B cell (primary cell): ENCODE measurements around the gene RIPK1. TPM values are rescaled to one million over a fixed set of nuclear protein-coding genes. Genes with fewer than 3 reads are reported as not detected.
"Not testable (repeated sequence)": the region's sequence is repeated elsewhere in the genome, so short reads cannot be mapped to it uniquely, and the experiment has no call there.

ENCODE experiments used
- ATAC-seq: fragments of 200-7000 bp; cut with Tn5 transposase; one replicate; pipeline ENCODE4 v1.10.0; 2021; ENCODE audit warnings: low read depth, mild to moderate bottlenecking, moderate number of reproducible peaks, moderate library complexity
- CTCF ChIA-PET: fragments of 350-600 bp; sonication (Branson Sonifier 250); formaldehyde crosslinking; loops from one replicate; lab custom pipeline; 2021; ENCODE audit warnings: antibody characterized with exemption, inconsistent platforms; lab: Charles Lee
- POLR2A ChIA-PET: fragments of 350-600 bp; sonication (Branson Sonifier 250); formaldehyde crosslinking; loops from one replicate; lab custom pipeline; 2021; ENCODE audit warnings: antibody characterized with exemption; lab: Charles Lee
- DNase-seq: peaks from one replicate; pipeline ENCODE4 v3.0.0; 2013
- H2AFZ ChIP-seq: 2 replicates; pipeline ENCODE4 v1.6.1; 2012; ENCODE audit warnings: mild to moderate bottlenecking, low read depth, low read length; ENCODE audit not compliant: insufficient read depth, poor library complexity, severe bottlenecking
- H3K27ac ChIP-seq, 2 donors: 1 replicate in 1 of 2; 2 replicates in 1 of 2; pipeline ENCODE4 v1.5.1; 2012 to 2013; ENCODE audit warnings: low read length in 2 of 2, mild to moderate bottlenecking in 2 of 2, moderate library complexity in 1 of 2
- H3K27me3 ChIP-seq, 4 experiments: fragments of 200-600 bp in 1 of 4; sonication (generic) in 1 of 4; replicated peaks in 1 of 4; 1 replicate in 2 of 4; 2 replicates in 2 of 4; pipeline versions ENCODE4 v1.6.1 to v1.7.0; 2013 to 2016; ENCODE audit warnings: low read length in 3 of 4, mild to moderate bottlenecking in 2 of 4, mixed read lengths in 1 of 4, moderate library complexity in 1 of 4; ENCODE audit not compliant: insufficient read depth in 4 of 4, control insufficient read depth in 3 of 4; ENCODE audit errors: control extremely low read depth in 1 of 4
- H3K36me3 ChIP-seq, 2 experiments: replicated peaks in 1 of 2; 1 replicate in 1 of 2; 2 replicates in 1 of 2; pipeline versions ENCODE4 v1.6.1 to v1.7.1; 2013; ENCODE audit warnings: low read length in 1 of 2; ENCODE audit not compliant: insufficient read depth in 2 of 2, control insufficient read depth in 1 of 2; ENCODE audit errors: control extremely low read depth in 1 of 2, extremely low read depth in 1 of 2
- H3K4me1 ChIP-seq, 2 donors: fragments of 200-600 bp in 1 of 2; sonication (generic) in 1 of 2; 1 replicate in 1 of 2; 2 replicates in 1 of 2; pipeline versions ENCODE4 v1.5.1 to v1.6.1; 2013 to 2017; ENCODE audit warnings: low read length in 2 of 2; ENCODE audit not compliant: control insufficient read depth in 2 of 2, insufficient read depth in 2 of 2
- H3K4me2 ChIP-seq: replicated peaks from 2 replicates; pipeline ENCODE3; 2012; ENCODE audit warnings: mild to moderate bottlenecking, low read depth, low read length; ENCODE audit not compliant: poor library complexity, severe bottlenecking
- H3K4me3 ChIP-seq, 5 experiments: fragments of 200-600 bp in 1 of 5; sonication (generic) in 1 of 5; 1 replicate in 3 of 5; 2 replicates in 2 of 5; pipeline versions ENCODE4 v1.5.1 to v1.7.0; 2011 to 2016; ENCODE audit warnings: low read length in 4 of 5, mild to moderate bottlenecking in 4 of 5, low read depth in 2 of 5, control low read depth in 1 of 5, moderate library complexity in 1 of 5; ENCODE audit not compliant: insufficient read depth in 1 of 5; ENCODE audit errors: control extremely low read depth in 1 of 5, extremely low read depth in 1 of 5
- H3K79me2 ChIP-seq: fragments of 200-600 bp; sonication (generic); one replicate; pipeline ENCODE4 v1.6.0; 2016; ENCODE audit warnings: low read length; ENCODE audit not compliant: control insufficient read depth, insufficient read depth
- H3K9ac ChIP-seq: fragments of 200-600 bp; sonication (generic); 2 replicates; pipeline ENCODE4 v1.6.1; 2017; ENCODE audit warnings: mild to moderate bottlenecking, low read length, moderate library complexity
- H3K9me3 ChIP-seq, 3 donors: one replicate each; pipeline versions ENCODE4 v1.6.1 to v1.7.1; 2013; ENCODE audit warnings: low read length in 2 of 3; ENCODE audit not compliant: control insufficient read depth in 2 of 3, insufficient read depth in 1 of 3; ENCODE audit errors: control extremely low read depth in 1 of 3
- H4K20me1 ChIP-seq: 2 replicates; pipeline ENCODE4 v1.6.0; 2012; ENCODE audit warnings: mild to moderate bottlenecking, low read length; ENCODE audit not compliant: insufficient read depth, control insufficient read depth, poor library complexity, severe bottlenecking
- H3K27ac Mint-ChIP-seq: one replicate; pipeline ENCODE4 v1.8.0; 2021; ENCODE audit warnings: mixed read lengths
- H3K27me3 Mint-ChIP-seq: one replicate; pipeline ENCODE4 v1.8.0; 2021; ENCODE audit warnings: mixed read lengths
- H3K4me1 Mint-ChIP-seq: one replicate; pipeline ENCODE4 v1.8.0; 2021; ENCODE audit warnings: mixed read lengths
- H3K4me3 Mint-ChIP-seq: one replicate; pipeline ENCODE4 v1.8.0; 2021; ENCODE audit warnings: mixed read lengths
- H3K9me3 Mint-ChIP-seq: one replicate; pipeline ENCODE4 v1.8.0; 2022; ENCODE audit warnings: mixed read lengths; ENCODE audit not compliant: insufficient read depth
- WGBS: methylation state at CpG from one replicate; pipeline ENCODE4 v1.1.5; 2013; ENCODE audit warnings: missing lambda C conversion rate; ENCODE audit not compliant: insufficient coverage; 5-methylcytosine and 5-hydroxymethylcytosine counted together
- intact Hi-C: fragments of 100-400 bp; cut with micrococcal nuclease; formaldehyde crosslinking; loops from one replicate; pipeline ENCODE4 v1.10.0; 2022
- polyA plus RNA-seq: library from polyadenylated mRNA; depleted of rRNA; stranded (reverse); fragments of >200 nt; gene quantifications from 2 replicates; pipeline ENCODE4 v1.2.3, GENCODE V29; 2012
- total RNA-seq, 2 donors: library from RNA; stranded (reverse); fragments of 120-200 nt in 1 of 2; gene quantifications; 1 replicate in 1 of 2; 2 replicates in 1 of 2; pipeline versions ENCODE4 v1.2.3 to v1.2.4, GENCODE V29; 2013 to 2022

The RIPK1 gene
- total and polyA plus RNA-seq, 2 donors (not counting 1 experiment from before 2014, with no cell fraction given), result 7.3 to 26.2 TPM

DNA sequence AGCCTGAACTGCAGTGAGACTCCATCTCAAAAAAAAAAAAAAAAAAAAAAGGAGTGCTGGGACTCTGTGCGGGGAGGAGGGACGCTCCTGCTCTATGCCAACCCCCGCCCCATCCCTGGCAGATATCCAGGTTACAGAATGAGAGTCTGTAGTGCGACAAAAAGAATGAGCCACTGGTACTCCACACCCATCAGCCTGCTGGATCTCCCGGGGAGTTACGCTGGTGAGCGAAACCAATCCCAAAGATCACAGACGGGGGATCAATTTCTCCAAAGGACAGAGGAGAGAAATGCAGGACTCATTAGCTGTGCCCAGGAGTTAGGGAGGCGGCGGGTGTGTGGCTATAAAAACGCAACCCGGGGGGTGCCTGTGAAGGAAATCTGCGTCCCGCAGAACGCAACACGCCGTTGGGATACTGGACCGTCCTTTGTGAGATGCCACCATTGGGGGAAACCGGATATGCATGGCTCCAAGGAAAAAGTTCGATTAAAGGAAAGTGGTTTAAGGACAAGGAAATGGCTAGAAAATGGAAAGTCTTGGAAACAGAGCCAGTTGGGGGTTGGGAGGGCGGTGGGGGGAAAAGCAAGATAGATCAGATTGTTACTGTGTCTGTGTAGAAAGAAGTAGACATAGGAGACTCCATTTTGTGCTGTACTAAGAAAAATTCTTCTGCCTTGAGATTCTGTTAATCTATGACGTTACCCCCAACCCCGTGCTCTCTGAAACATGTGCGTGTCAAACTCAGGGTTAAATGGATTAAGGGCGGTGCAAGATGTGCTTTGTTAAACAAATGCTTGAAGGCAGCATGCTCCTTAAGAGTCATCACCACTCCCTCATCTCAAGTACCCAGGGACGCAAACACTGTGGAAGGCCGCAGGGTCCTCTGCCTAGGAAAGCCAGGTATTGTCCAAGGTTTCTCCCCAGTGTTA, 13.8 kb upstream of the RIPK1 start:
- H3K27ac ChIP-seq, ATAC-seq, H3K27me3 Mint-ChIP-seq, H3K36me3 ChIP-seq, H3K4me3 ChIP-seq, H3K9me3 ChIP-seq, H3K27ac Mint-ChIP-seq, DNase-seq, H3K9ac ChIP-seq, H2AFZ ChIP-seq, H3K79me2 ChIP-seq, H3K9me3 Mint-ChIP-seq, H3K27me3 ChIP-seq, H4K20me1 ChIP-seq: not testable (repeated sequence)
- H3K4me1 ChIP-seq, result peaks cover 5 to 22% of the 10 kb centered on the region in 2 donors
- Mint-ChIP-seq H3K4me1 (peaks cover 13% of the 10 kb centered on the region), H3K4me3 (peak overlapping the region; percentile 76)
- intact Hi-C loops, result loop anchor here (5.0 kb wide), 2 partner anchors 112 to 207 kb away; no protein-coding TSS in a partner anchor
- WGBS, result 69% methylated on average over 19 of the region's 27 CpGs
- POLR2A ChIA-PET, result interaction anchor here (0.6 to 1.8 kb wide), 8 partner anchors 9 to 83 kb away, joined by 3 to 13 read pairs (median 6); partner anchors contain the start of gene NQO2
- H3K4me2 ChIP-seq, result peak overlapping the region; percentile 88
- CTCF ChIA-PET, result interaction anchor here (0.8 to 8.6 kb wide), 19 partner anchors 9 to 263 kb away, joined by 3 to 83 read pairs (median 7); partner anchors contain the start of genes NQO2 and RIPK1

DNA sequence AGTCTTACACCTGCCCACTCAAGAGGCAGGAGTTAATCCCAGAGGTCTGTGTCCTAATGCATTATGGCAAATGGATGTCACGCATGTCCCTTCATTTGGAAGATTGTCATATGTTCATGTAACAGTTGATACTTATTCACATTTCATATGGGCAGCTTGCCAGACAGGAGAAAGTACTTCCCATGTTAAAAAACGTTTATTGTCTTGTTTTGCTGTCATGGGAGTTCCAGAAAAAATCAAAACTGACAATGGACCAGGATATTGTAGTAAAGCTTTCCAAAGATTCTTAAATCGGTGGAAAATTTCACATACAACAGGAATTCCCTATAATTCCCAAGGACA, 13.2 kb upstream of the RIPK1 start:
- H3K27me3 ChIP-seq, H2AFZ ChIP-seq, H3K4me3 ChIP-seq, H3K27me3 Mint-ChIP-seq, H3K27ac ChIP-seq, DNase-seq, H4K20me1 ChIP-seq, H3K9me3 Mint-ChIP-seq, H3K9ac ChIP-seq, H3K79me2 ChIP-seq, H3K4me2 ChIP-seq, H3K27ac Mint-ChIP-seq, H3K36me3 ChIP-seq, H3K9me3 ChIP-seq, ATAC-seq: not testable (repeated sequence)
- Mint-ChIP-seq H3K4me1 (peaks cover 13% of the 10 kb centered on the region), H3K4me3 (peak overlapping the region; percentile 45)
- intact Hi-C loops, result loop anchor here (5.0 kb wide), 1 partner anchor 208 kb away; no protein-coding TSS in a partner anchor
- POLR2A ChIA-PET, result interaction anchor here (1.5 kb wide), 1 partner anchor 56 kb away, joined by 4 read pairs; the partner anchor contains the start of gene NQO2
- WGBS, result no CpG with 5 or more reads among the region's 3 CpGs
- peaks cover 5 to 22% of the 10 kb centered on the region in 2 donors for H3K4me1 ChIP-seq
- CTCF ChIA-PET, result interaction anchor here (1.8 to 8.6 kb wide), 5 partner anchors 23 to 65 kb away, joined by 6 to 83 read pairs (median 29); partner anchors contain the start of gene NQO2
